ENCODE results near the gene SLC35A4. TPM values are rescaled to one million over a fixed set of nuclear protein-coding genes. Genes with fewer than 3 reads are reported as not detected.

The SLC35A4 gene
- total and polyA plus RNA-seq, 4 donors, result 24.9 to 43.4 (median 32.2) TPM

Small RNA genes within 50 kb of the gene (microRNA-seq; reads per million reads assigned to microRNA genes)
- gene MIR6831, result 0 reads per million in 2 donors

Other genes with a start within 250 kb of the SLC35A4 start
- gene HBEGF, start 218.2 kb upstream of the SLC35A4 start, total RNA-seq, result 10 to 100 TPM; 14.5 to 30.2 TPM
- 1 to 10 TPM; 2.0 to 2.3 TPM for gene HBEGF, start 218.2 kb upstream of the SLC35A4 start, polyA plus RNA-seq
- not detected for gene SLC4A9, start 204.6 kb upstream of the SLC35A4 start, total RNA-seq
- not detected for gene SLC4A9, start 204.6 kb upstream of the SLC35A4 start, polyA plus RNA-seq
- 100 to 1,000 TPM; 112 to 138 TPM for gene ANKHD1, start 163.0 kb upstream of the SLC35A4 start, total RNA-seq
- gene ANKHD1, start 163.0 kb upstream of the SLC35A4 start, polyA plus RNA-seq, result 10 to 100 TPM; 17.0 to 77.2 TPM
- gene EIF4EBP3, start 17.2 kb upstream of the SLC35A4 start, total RNA-seq, result 10 to 100 TPM in 1 of 2 donors, 1 to 10 TPM in 1; 5.4 to 14.2 TPM
- gene EIF4EBP3, start 17.2 kb upstream of the SLC35A4 start, polyA plus RNA-seq, result 10 to 100 TPM; 27.8 to 37.5 TPM
- gene SRA1, start 7.4 kb upstream of the SLC35A4 start, total RNA-seq, result 10 to 100 TPM; 23.7 to 32.5 TPM
- 10 to 100 TPM; 23.2 to 49.6 TPM for gene SRA1, start 7.4 kb upstream of the SLC35A4 start, polyA plus RNA-seq
- gene APBB3, start 230 bp upstream of the SLC35A4 start, total RNA-seq, result 10 to 100 TPM; 32.9 to 48.3 TPM
- 10 to 100 TPM; 10.9 to 66.9 TPM for gene APBB3, start 230 bp upstream of the SLC35A4 start, polyA plus RNA-seq
- 100 to 1,000 TPM; 104 to 205 TPM for gene CD14, start 68.3 kb downstream of the SLC35A4 start, total RNA-seq
- 100 to 1,000 TPM in 1 of 2 donors, 10 to 100 TPM in 1; 34.9 to 115 TPM for gene CD14, start 68.3 kb downstream of the SLC35A4 start, polyA plus RNA-seq
- gene TMCO6, start 74.6 kb downstream of the SLC35A4 start, total RNA-seq, result 10 to 100 TPM in 1 of 2 donors, 1 to 10 TPM in 1; 8.6 to 11.9 TPM
- gene TMCO6, start 74.6 kb downstream of the SLC35A4 start, polyA plus RNA-seq, result 1 to 10 TPM; 2.9 to 9.4 TPM
- 10 to 100 TPM; 32.1 to 35.0 TPM for gene NDUFA2, start 82.8 kb downstream of the SLC35A4 start, total RNA-seq
- 100 to 1,000 TPM; 114 to 198 TPM for gene NDUFA2, start 82.8 kb downstream of the SLC35A4 start, polyA plus RNA-seq
- gene IK, start 83.0 kb downstream of the SLC35A4 start, total RNA-seq, result 10 to 100 TPM; 78.4 to 79.1 TPM
- gene IK, start 83.0 kb downstream of the SLC35A4 start, polyA plus RNA-seq, result 100 to 1,000 TPM in 1 of 2 donors, 10 to 100 TPM in 1; 90.3 to 104 TPM
- 10 to 100 TPM; 18.5 to 21.3 TPM for gene WDR55, start 100.1 kb downstream of the SLC35A4 start, total RNA-seq
- 10 to 100 TPM in 1 of 2 donors, 1 to 10 TPM in 1; 9.5 to 22.0 TPM for gene WDR55, start 100.1 kb downstream of the SLC35A4 start, polyA plus RNA-seq
- 1 to 10 TPM in 1 of 2 donors, under 1 TPM in 1; 0.84 to 1.3 TPM for gene DND1, start 108.7 kb downstream of the SLC35A4 start, total RNA-seq
- 1 to 10 TPM in 1 of 2 donors, not detected in 1; 2.1 TPM for gene DND1, start 108.7 kb downstream of the SLC35A4 start, polyA plus RNA-seq
- gene HARS1, start 126.5 kb downstream of the SLC35A4 start, total RNA-seq, result 10 to 100 TPM; 48.6 to 49.3 TPM
- gene HARS1, start 126.5 kb downstream of the SLC35A4 start, polyA plus RNA-seq, result 10 to 100 TPM; 35.1 to 74.6 TPM
- 10 to 100 TPM; 21.3 to 33.0 TPM for gene HARS2, start 126.6 kb downstream of the SLC35A4 start, total RNA-seq
- 10 to 100 TPM; 14.4 to 27.6 TPM for gene HARS2, start 126.6 kb downstream of the SLC35A4 start, polyA plus RNA-seq
- gene ZMAT2, start 135.6 kb downstream of the SLC35A4 start, total RNA-seq, result 10 to 100 TPM; 39.0 to 41.4 TPM
- 100 to 1,000 TPM in 1 of 2 donors, 10 to 100 TPM in 1; 70.6 to 143 TPM for gene ZMAT2, start 135.6 kb downstream of the SLC35A4 start, polyA plus RNA-seq
- not detected for gene PCDHA1, start 221.3 kb downstream of the SLC35A4 start, total RNA-seq
- not detected for gene PCDHA1, start 221.3 kb downstream of the SLC35A4 start, polyA plus RNA-seq
- under 1 TPM; 0.13 to 0.24 TPM for gene PCDHA2, start 230.0 kb downstream of the SLC35A4 start, total RNA-seq
- gene PCDHA2, start 230.0 kb downstream of the SLC35A4 start, polyA plus RNA-seq, result not detected
- under 1 TPM; 0.33 to 0.36 TPM for gene PCDHA3, start 236.2 kb downstream of the SLC35A4 start, total RNA-seq
- gene PCDHA3, start 236.2 kb downstream of the SLC35A4 start, polyA plus RNA-seq, result under 1 TPM; 0.25 to 0.38 TPM
- gene PCDHA4, start 242.2 kb downstream of the SLC35A4 start, total RNA-seq, result under 1 TPM; 0.78 to 0.90 TPM
- gene PCDHA4, start 242.2 kb downstream of the SLC35A4 start, polyA plus RNA-seq, result under 1 TPM in 1 of 2 donors, not detected in 1; 0.05 TPM

Data from aorta (tissue), 4 donors.